Measurements from ENCODE around the gene CYP27A1. TPM values are rescaled to one million over a fixed set of nuclear protein-coding genes. Genes with fewer than 3 reads are reported as not detected.

The CYP27A1 gene
- total RNA-seq, 4 donors from 2014 or later, result 11.9 to 206 (median 22.6) TPM

DNA sequence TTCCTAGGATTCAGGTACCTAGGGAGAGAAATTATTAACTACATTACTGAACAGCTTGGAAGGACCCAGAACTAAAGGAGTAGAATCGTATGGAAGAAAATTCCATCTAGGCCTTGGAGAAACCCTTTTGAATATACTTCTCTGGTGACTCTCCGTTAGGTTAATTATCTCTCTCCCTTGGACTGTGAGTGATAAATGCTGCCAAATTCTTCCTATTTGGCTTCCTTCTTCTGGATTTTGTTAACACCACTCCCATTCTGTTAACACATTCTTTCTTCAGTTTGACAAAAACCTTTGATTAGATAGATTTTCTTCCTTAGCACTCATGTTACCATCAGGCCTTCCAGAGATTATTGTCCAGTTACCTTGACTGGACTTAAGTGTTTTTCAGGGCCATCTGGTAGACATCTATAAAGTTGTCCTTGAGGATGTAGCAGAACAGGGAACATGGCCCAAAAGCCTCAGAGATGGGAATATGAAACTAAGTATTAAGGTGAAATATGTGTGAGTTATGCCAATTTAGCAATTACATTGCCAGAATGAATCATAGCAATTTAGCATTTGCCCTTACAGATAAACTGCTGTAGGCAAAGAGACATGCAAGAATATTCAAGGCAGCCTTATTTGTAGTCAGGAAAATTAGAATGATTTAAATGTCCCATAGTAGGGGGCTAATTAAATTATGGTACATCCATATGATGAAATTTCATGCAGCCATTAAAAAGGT lies 6.7 kb downstream of the CYP27A1 start:
- TF ChIP-seq, protein P1, sequence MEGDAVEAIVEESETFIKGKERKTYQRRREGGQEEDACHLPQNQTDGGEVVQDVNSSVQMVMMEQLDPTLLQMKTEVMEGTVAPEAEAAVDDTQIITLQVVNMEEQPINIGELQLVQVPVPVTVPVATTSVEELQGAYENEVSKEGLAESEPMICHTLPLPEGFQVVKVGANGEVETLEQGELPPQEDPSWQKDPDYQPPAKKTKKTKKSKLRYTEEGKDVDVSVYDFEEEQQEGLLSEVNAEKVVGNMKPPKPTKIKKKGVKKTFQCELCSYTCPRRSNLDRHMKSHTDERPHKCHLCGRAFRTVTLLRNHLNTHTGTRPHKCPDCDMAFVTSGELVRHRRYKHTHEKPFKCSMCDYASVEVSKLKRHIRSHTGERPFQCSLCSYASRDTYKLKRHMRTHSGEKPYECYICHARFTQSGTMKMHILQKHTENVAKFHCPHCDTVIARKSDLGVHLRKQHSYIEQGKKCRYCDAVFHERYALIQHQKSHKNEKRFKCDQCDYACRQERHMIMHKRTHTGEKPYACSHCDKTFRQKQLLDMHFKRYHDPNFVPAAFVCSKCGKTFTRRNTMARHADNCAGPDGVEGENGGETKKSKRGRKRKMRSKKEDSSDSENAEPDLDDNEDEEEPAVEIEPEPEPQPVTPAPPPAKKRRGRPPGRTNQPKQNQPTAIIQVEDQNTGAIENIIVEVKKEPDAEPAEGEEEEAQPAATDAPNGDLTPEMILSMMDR (IDR thresholded peaks at IDR 0.05; ENCODE audit: low read depth), result no peak

DNA sequence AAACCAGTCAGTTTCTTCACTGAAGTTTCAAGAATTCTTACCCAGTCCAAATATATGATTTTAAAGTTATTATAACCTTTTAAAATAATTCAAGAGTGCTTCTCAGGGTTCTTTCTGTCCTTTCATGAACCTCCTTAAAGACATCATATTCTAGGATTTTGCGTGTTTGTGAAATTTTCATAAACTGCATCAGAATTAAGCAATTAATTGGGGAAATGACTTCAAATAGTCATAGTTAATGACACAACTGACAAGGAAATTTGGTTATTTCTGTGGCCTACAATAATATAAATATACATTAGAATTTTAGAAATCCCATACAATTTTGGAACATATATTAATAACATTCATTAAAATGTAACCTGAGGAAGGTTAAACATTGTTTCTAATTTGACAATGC lies 10.5 kb downstream of the CYP27A1 start:
- TF ChIP-seq, protein P1 (IDR thresholded peaks at IDR 0.05; ENCODE audit: low read depth), result no peak

DNA sequence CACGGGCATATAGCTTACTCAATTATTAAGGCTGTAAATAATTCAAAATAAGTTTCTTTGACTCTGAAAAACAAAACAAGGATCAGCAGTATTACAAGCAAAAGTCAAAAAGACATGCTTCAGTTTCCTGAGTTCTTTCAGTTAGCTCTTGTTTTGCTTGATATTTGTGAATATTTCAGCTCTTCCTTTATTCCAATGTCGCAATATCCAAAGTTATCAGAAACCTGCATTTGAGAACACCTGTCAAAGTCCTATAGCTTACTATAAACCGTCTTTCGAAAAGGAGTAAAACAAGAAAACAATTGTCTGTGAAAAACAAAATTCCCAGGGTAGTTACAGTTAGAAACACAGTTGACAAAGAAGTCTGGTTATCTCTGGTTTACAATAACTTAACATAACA lies 14.7 kb downstream of the CYP27A1 start:
- TF ChIP-seq, protein P1 (IDR thresholded peaks at IDR 0.05; ENCODE audit: low read depth), result no peak

DNA sequence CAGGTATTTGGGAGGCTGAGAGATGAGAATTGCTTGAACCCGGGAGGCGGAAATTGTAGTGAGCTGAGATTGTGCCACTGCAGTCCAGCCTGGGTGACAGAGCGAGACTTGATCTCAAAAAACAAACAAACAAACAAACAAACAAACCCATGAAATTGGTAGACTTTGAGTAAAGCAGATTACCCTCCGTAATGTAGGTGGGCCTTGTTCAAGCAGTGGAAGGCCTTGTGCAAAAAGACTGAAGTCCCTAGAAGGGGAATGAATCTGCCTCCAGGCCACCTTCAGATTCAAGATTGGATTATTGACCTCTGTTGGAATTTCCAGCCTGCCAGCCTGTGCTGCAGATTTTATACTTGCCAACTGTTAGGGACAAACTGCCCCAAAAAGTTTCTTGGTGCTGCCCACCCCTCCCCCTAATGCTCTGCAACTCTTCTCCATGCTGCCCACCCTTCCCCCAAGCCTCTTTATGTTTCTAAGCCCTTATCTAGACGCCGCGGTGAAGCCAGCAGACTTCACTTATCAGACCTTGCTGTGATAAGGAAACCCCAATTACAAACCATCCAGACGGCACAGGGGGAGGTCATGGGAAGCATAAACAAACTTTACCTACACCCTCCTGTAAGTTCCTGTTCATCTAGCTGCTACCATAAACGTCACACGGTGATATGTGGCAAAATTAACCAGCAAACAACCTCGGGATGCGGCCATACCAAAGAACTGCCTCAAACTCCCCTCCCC lies 17.0 kb downstream of the CYP27A1 start:
- TF ChIP-seq, protein P1 (IDR thresholded peaks at IDR 0.05; ENCODE audit: low read depth), result no peak

DNA sequence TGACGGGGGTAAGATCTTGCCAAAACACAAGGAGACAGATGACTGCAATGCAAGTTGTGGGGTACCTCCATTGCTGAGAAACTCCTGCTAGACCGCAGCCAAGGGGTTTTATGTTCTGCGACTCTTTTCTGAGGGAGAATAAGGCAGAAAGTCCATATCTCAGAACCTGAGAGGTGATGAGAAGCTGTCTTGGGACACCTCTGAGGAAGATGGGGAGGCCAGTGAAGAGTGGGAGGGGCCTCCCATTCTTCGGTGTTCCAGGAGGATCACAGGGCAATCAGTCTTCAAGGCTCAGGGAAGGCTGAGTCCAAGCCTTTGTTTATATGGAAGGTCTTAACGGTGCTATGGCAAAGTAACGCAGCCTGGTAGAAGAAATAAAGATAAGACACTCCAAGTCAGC lies 18.0 kb downstream of the CYP27A1 start:
- TF ChIP-seq, protein P1 (IDR thresholded peaks at IDR 0.05; ENCODE audit: low read depth), result no peak

DNA sequence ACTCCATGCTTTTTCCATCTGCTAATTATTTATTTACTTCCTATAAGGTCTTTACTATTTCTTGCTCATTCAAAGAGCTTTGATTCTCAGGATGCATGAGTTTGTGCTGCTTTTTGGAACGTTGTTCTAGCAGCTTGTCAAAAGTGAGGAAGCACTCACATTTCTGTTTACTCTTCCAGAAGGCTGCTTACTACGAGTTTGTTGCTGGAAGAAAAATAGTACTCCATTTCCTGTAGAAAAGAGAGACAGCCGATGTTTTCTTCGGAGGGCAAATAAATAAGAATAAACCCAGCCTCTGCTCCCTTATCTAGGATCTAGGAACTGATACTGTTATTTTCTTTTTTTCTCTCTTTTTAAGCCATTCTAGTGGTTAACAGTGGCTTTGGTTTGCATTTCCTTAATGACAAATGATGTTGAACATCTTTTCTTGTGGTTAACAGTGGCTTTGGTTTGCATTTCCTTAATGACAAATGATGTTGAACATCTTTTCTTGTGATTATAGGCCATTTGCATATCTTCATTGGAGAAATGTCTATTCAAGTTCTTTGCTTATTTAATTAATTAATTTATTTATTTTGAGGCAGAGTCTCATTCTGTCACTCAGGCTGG lies 20.5 kb downstream of the CYP27A1 start:
- TF ChIP-seq, protein P1 (IDR thresholded peaks at IDR 0.05; ENCODE audit: low read depth), result no peak

DNA sequence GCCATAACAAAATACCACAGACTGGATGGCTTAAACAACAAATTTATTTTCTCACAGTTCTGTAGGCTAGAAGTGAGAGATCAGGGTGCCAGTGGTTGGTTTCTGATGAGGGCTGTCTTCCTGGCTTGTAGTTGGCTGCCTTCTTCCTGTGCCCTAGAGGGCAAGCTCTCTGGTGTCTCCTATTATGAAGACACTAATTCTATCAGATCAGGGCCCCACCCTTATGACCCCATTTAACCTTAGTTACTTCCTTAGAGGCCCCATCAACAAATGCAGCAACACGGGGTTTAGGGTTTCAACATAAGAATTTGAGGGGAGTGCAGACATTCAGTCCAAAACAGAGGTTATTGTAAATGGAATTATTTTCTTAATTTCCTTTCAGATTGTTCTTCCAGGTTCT lies 22.9 kb downstream of the CYP27A1 start:
- TF ChIP-seq, protein P1 (IDR thresholded peaks at IDR 0.05; ENCODE audit: low read depth), result no peak

Data from subcutaneous adipose tissue (tissue), 4 donors.